Spleen (tissue), 7 donors: ENCODE measurements around the gene FGF8.

Source experiments
- CTCF ChIP-seq, 11 experiments: fragments of 200-600 bp in 7 of 11; fragments of 450-650 bp in 4 of 11; sonication (generic) in 4 of 11; IDR thresholded peaks in 8 of 11; conservative IDR thresholded peaks in 3 of 11; 1 replicate in 7 of 11; 2 replicates in 4 of 11; pipeline versions ENCODE4 v1.4.0 to v1.8.0; 2016 to 2021; ENCODE audit warnings: antibody characterized with exemption in 11 of 11, inconsistent platforms in 4 of 11, mild to moderate bottlenecking in 1 of 11
- POLR2A ChIP-seq, 3 donors: fragments of 450-650 bp; IDR thresholded peaks; one replicate each; pipeline ENCODE4 v1.5.1; 2017; ENCODE audit warnings: antibody characterized with exemption in 3 of 3, mild to moderate bottlenecking in 1 of 3
- POLR2AphosphoS5 ChIP-seq, 3 donors: sonication (generic); formaldehyde crosslinking; IDR thresholded peaks; one replicate each; pipeline ENCODE4 v1.5.1; 2017; ENCODE audit warnings: antibody characterized with exemption in 3 of 3
- donor health status: DM: no; HTN: no; CAD: no; lungs with moderate emphysema.
- donor health status: DM: no; HTN: no; CAD: no.
- donor health status: DM: no; HTN: no; CAD: no.

- no peak for TF ChIP-seq CTCF (IDR thresholded peaks at IDR 0.05 in 8 of 11, conservative IDR thresholded peaks at IDR 0.05 in 3 of 11)
- TF ChIP-seq POLR2A (IDR thresholded peaks at IDR 0.05) = no peak
- TF ChIP-seq POLR2AphosphoS5 (IDR thresholded peaks at IDR 0.05) = no peak
Observed at GRCh38 chr10:101776161-101776817, 375 bp upstream of the FGF8 start.
